WI38 (cell line): ENCODE results near the gene SH3PXD2B.

Experiments used
- H3K4me3 ChIP-seq: 2 replicates; pipeline ENCODE4 v1.5.1; 2011; ENCODE audit warnings: low read depth, mild to moderate bottlenecking, control low read depth, low read length
- CTCF ChIP-seq: IDR thresholded peaks from 2 replicates; pipeline ENCODE4 v1.5.1; 2012; ENCODE audit warnings: low read depth, mild to moderate bottlenecking, control low read depth, low read length

SH3PXD2B gene

DNA sequence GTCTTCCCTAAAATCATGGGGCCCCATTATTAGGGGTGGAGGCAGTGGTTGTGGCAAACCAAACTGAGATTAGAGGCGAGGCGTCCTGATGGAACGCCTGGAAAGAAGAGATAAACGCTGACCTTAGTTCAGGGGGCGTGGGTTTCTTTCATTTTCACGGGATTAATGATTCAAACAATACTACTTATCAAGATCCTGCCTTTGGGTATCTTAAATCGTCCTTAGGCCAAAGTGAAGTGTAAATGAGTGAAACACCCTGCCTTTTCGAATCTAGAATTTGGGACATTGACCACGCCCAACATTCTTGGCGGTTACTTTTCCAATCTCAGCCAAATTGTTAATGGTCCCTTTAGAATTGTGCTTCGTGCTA lies 169.7 kb downstream of the SH3PXD2B start:
- H3K4me3 ChIP-seq: peak overlapping the region; percentile 74
- no peak for TF ChIP-seq CTCF

GRCh38 chr5:172283862-172284610 lies 170.3 kb downstream of the SH3PXD2B start:
- no peak for TF ChIP-seq CTCF
- H3K4me3 ChIP-seq: peak overlapping the region; percentile 84

GRCh38 chr5:172283020-172283861 lies 171.1 kb downstream of the SH3PXD2B start, which contains the start of gene UBTD2:
Gene UBTD2 (minus strand): TSS chr5:172283764. CDS start chr5:172283665, 99 bp downstream.
- peak within 1 kb of the TSS; percentile 84 for H3K4me3 ChIP-seq
- TF ChIP-seq CTCF: peak; percentile 31

DNA sequence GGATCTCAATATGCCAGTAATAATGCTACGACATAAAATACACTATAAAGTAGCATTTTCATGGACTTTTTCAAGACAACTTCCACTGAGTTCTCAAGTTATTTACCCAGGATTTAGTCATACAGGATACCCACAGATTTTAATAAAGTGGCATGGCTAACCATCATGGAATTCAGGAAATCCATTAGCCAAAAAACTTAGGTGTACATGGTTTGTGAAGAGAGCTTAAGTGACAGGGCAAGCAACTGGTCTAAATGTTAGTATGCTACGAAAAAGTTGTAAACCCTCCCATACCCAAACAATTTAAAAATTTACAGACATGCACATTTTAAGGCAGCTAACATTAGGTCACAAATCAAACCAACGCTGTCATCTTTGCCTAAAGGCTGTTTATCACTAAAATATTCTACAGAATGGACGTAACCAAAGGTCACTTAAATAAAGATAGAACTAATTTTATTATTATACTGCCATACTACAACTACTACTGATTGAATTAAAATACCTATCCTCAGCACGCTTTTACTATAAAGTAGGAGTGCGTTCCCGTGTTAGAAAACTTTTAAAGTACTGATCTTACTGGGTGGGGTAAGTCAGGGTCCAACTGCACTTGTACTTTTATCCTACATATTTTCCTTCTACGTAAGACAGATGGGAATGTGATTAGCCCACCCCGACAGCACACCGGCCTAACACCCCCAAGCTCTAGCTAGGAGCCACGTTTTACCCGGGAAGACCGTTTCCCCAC lies 171.9 kb downstream of the SH3PXD2B start:
- TF ChIP-seq CTCF: no peak
- H3K4me3 ChIP-seq: peak overlapping the region; percentile 84

DNA sequence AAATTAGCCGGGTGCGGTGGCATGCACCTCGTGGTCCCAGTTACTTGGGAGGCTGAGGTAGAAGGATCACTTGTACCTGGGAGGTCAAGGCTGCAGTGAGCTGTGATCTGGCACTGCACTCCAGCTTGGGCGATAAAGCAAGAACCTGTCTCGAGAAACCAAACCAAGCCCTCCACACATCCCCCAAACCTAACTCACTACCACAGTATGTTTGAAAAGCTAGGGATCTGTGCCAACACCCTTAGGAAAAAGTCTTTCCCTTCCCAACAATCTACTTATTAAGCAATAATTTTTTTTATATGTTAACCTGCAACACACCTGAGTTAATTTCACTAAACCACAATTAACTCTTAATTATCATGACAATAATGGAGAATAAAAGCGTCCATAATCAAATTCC lies 173.0 kb downstream of the SH3PXD2B start:
- TF ChIP-seq CTCF: no peak
- peak overlapping the region; percentile 84 for H3K4me3 ChIP-seq

GRCh38 chr5:172280929-172281328 lies 173.4 kb downstream of the SH3PXD2B start:
- no peak for TF ChIP-seq CTCF
- H3K4me3 ChIP-seq: peak overlapping the region; percentile 84; the same call in 1 of the 2 replicates
